ENCODE measurements around the gene CNTNAP5. TPM values are rescaled to one million over a fixed set of nuclear protein-coding genes. Genes with fewer than 3 reads are reported as not detected.
"Not testable (repeated sequence)": the region's sequence is repeated elsewhere in the genome, so short reads cannot be mapped to it uniquely, and the experiment has no call there.

CNTNAP5 gene
- total RNA-seq, 1 experiment from 2014 or later: not detected

GRCh38 chr2:124402274-124402673 lies 377.2 kb downstream of the CNTNAP5 start:
- no peak for DNase-seq (ENCODE audit: extremely low read depth, low read depth)

- DNase-seq (ENCODE audit: extremely low read depth, low read depth): not testable (repeated sequence)
Observed at GRCh38 chr2:124407836-124408534, 382.9 kb downstream of the CNTNAP5 start.

GRCh38 chr2:124424074-124424473 lies 399.0 kb downstream of the CNTNAP5 start:
- DNase-seq (ENCODE audit: extremely low read depth, low read depth): no peak

- no peak for DNase-seq (ENCODE audit: extremely low read depth, low read depth)
Observed at GRCh38 chr2:124426122-124426521, 401.0 kb downstream of the CNTNAP5 start.

- DNase-seq (ENCODE audit: extremely low read depth, low read depth): no peak
Observed at GRCh38 chr2:124426625-124427024, 401.5 kb downstream of the CNTNAP5 start.

- no peak for DNase-seq (ENCODE audit: extremely low read depth, low read depth)
Observed at GRCh38 chr2:124437811-124438210, 412.7 kb downstream of the CNTNAP5 start.

- DNase-seq (ENCODE audit: extremely low read depth, low read depth): no peak
Observed at GRCh38 chr2:124450481-124450880, 425.4 kb downstream of the CNTNAP5 start.

GRCh38 chr2:124476291-124476690 lies 451.2 kb downstream of the CNTNAP5 start:
- DNase-seq (ENCODE audit: extremely low read depth, low read depth): no peak

- DNase-seq (ENCODE audit: extremely low read depth, low read depth): no peak
Observed at GRCh38 chr2:124478761-124479160, 453.7 kb downstream of the CNTNAP5 start.

- no peak for DNase-seq (ENCODE audit: extremely low read depth, low read depth)
Observed at GRCh38 chr2:124480958-124481357, 455.9 kb downstream of the CNTNAP5 start.

- no peak for DNase-seq (ENCODE audit: extremely low read depth, low read depth)
Observed at GRCh38 chr2:124482044-124482443, 457.0 kb downstream of the CNTNAP5 start.

- DNase-seq (ENCODE audit: extremely low read depth, low read depth): no peak
Observed at GRCh38 chr2:124482551-124482950, 457.5 kb downstream of the CNTNAP5 start.

- no peak for DNase-seq (ENCODE audit: extremely low read depth, low read depth)
Observed at GRCh38 chr2:124485659-124486058, 460.6 kb downstream of the CNTNAP5 start.

GRCh38 chr2:124489686-124490085 lies 464.6 kb downstream of the CNTNAP5 start:
- no peak for DNase-seq (ENCODE audit: extremely low read depth, low read depth)

- no peak for DNase-seq (ENCODE audit: extremely low read depth, low read depth)
Observed at GRCh38 chr2:124501575-124502152, 476.6 kb downstream of the CNTNAP5 start.

- no peak for DNase-seq (ENCODE audit: extremely low read depth, low read depth)
Observed at GRCh38 chr2:124514236-124514635, 489.1 kb downstream of the CNTNAP5 start.

GRCh38 chr2:124520953-124521352 lies 495.9 kb downstream of the CNTNAP5 start:
- DNase-seq (ENCODE audit: extremely low read depth, low read depth): no peak

GRCh38 chr2:124523096-124523495 lies 498.0 kb downstream of the CNTNAP5 start:
- no peak for DNase-seq (ENCODE audit: extremely low read depth, low read depth)

GRCh38 chr2:124524155-124524915 lies 499.2 kb downstream of the CNTNAP5 start:
- no peak for DNase-seq (ENCODE audit: extremely low read depth, low read depth)

- DNase-seq (ENCODE audit: extremely low read depth, low read depth): no peak
Observed at GRCh38 chr2:124526221-124526620, 501.1 kb downstream of the CNTNAP5 start.

GRCh38 chr2:124530203-124530602 lies 505.1 kb downstream of the CNTNAP5 start:
- no peak for DNase-seq (ENCODE audit: extremely low read depth, low read depth)

All from NCI-H460 (cell line).